Cortex of kidney (tissue), 1 donor: ENCODE data around the gene SRD5A2.
"Not testable (repeated sequence)": the region's sequence is repeated elsewhere in the genome, so short reads cannot be mapped to it uniquely, and the experiment has no call there.

Experiments used
- DNase-seq: peaks from one replicate; lab custom pipeline; 2025; lab: John Stamatoyannopoulos, UW

The SRD5A2 gene

GRCh38 chr2:31533036-31533435, 47.7 kb downstream of the SRD5A2 start:
- DNase-seq = no peak

- DNase-seq = no peak
Measured at GRCh38 chr2:31531101-31531500, 49.6 kb downstream of the SRD5A2 start.

GRCh38 chr2:31529256-31529655, 51.5 kb downstream of the SRD5A2 start:
- DNase-seq = no peak

- DNase-seq = no peak
Measured at GRCh38 chr2:31528823-31529222, 51.9 kb downstream of the SRD5A2 start.

GRCh38 chr2:31526946-31527732, 53.6 kb downstream of the SRD5A2 start:
- DNase-seq = no peak

GRCh38 chr2:31525876-31526275, 54.9 kb downstream of the SRD5A2 start:
- no peak for DNase-seq

- no peak for DNase-seq
Measured at GRCh38 chr2:31524592-31524991, 56.1 kb downstream of the SRD5A2 start.

- no peak for DNase-seq
Measured at GRCh38 chr2:31523871-31524492, 56.8 kb downstream of the SRD5A2 start.

- DNase-seq = no peak
Measured at GRCh38 chr2:31522786-31523185, 58.0 kb downstream of the SRD5A2 start.

- DNase-seq = no peak
Measured at GRCh38 chr2:31517442-31518203, 63.1 kb downstream of the SRD5A2 start.

GRCh38 chr2:31515586-31515985, 65.2 kb downstream of the SRD5A2 start:
- DNase-seq = no peak

GRCh38 chr2:31513553-31513952, 67.2 kb downstream of the SRD5A2 start:
- DNase-seq = no peak

- DNase-seq = no peak
Measured at GRCh38 chr2:31511376-31511775, 69.4 kb downstream of the SRD5A2 start.

- DNase-seq = no peak
Measured at GRCh38 chr2:31505111-31505510, 75.6 kb downstream of the SRD5A2 start.

- DNase-seq = no peak
Measured at GRCh38 chr2:31504311-31504710, 76.4 kb downstream of the SRD5A2 start.

- DNase-seq = not testable (repeated sequence)
Measured at GRCh38 chr2:31496451-31496874, 84.3 kb downstream of the SRD5A2 start.

GRCh38 chr2:31489339-31489738, 91.4 kb downstream of the SRD5A2 start:
- DNase-seq = not testable (repeated sequence)

- DNase-seq = no peak
Measured at GRCh38 chr2:31483246-31483645, 97.5 kb downstream of the SRD5A2 start.

- no peak for DNase-seq
Measured at GRCh38 chr2:31476511-31477180, 104.1 kb downstream of the SRD5A2 start.

- DNase-seq = no peak
Measured at GRCh38 chr2:31475692-31476091, 105.0 kb downstream of the SRD5A2 start.

GRCh38 chr2:31474296-31474695, 106.4 kb downstream of the SRD5A2 start:
- no peak for DNase-seq
